CMK (cell line): ENCODE data around the gene COG5.
"Not testable (repeated sequence)": the region's sequence is repeated elsewhere in the genome, so short reads cannot be mapped to it uniquely, and the experiment has no call there.

Experiments used
- DNase-seq: peaks from one replicate; pipeline ENCODE4 v3.0.0-alpha.2; 2010; ENCODE audit warnings: low read depth

Gene COG5

DNA sequence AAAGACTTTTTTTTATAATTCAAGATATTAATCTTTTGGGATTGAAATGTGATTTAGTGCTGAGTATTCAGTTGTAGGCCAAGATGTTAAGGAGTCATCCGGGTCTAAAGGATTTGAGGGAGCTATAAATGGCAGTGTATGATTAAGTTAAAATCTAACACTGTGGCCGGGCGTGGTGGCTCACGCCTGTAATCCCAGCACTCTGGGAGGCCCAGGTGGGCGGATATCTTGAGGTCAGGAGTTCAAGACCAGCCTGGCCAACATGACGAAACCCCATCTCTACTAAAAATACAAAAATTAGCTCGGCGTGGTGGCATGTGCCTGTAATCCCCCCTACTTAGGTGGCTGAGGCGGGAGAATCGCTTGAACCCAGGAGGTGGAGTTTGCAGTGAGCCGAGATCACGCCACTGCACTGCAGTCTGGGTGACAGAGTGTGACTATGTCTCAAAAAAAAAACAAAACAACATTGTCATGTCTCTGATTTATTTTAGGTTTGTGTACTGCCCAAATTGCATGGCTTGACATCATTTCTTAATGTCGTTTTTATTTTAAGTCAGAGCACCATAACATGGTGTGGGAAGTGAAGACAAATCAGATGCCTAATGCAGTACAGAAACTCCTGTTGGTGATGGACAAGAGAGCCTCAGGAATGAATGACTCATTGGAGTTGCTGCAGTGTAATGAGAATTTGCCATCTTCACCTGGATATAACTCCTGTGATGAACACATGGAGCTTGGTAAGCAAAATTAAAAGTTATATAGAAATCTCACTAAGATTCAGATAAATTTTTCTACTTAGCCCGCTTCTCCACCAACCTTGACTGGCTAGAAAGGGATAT, 384.2 kb downstream of the COG5 start:
- DNase-seq, result no peak

DNA sequence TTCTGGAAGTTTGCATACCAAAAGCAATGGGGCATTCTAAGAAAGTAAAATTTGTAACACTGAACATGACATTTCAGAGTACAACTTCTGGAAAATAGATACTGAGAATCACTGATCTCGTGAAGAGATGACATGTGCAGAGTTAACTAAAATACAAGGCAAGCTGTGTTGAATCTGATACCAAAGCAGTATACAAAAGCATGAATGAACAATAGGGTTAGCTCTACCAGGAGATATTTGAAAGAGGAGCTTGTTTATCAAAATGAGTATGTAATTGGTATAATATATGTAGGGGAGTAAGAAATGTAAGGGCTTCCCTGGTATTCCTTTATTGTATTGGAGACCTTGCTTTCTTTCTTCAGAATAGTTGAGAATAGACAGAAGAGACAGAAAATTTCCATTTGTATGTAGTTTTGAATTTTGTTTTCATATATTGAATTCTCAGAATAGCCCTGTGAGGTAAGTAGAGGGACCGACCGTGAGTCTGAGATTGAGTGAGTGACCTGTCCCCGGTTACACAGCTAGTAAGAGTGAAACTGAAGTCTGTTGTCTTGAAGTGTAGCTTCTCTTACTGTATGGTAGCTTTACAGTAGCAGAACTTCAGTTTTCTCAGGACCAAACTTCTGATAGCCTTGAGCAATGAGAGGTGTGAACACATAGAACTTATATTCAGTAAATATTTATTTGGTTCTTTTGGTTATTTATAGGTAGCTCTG, 389.9 kb downstream of the COG5 start:
- no peak for DNase-seq

GRCh38 chr7:107173191-107173590, 390.5 kb downstream of the COG5 start:
- DNase-seq, result no peak

- no peak for DNase-seq
These were observed 391.3 kb downstream of the COG5 start for GRCh38 chr7:107172276-107173032.

- DNase-seq, result no peak
These were observed 392.2 kb downstream of the COG5 start for GRCh38 chr7:107171496-107171895.

- no peak for DNase-seq
These were observed 393.4 kb downstream of the COG5 start for GRCh38 chr7:107170051-107170915.

DNA sequence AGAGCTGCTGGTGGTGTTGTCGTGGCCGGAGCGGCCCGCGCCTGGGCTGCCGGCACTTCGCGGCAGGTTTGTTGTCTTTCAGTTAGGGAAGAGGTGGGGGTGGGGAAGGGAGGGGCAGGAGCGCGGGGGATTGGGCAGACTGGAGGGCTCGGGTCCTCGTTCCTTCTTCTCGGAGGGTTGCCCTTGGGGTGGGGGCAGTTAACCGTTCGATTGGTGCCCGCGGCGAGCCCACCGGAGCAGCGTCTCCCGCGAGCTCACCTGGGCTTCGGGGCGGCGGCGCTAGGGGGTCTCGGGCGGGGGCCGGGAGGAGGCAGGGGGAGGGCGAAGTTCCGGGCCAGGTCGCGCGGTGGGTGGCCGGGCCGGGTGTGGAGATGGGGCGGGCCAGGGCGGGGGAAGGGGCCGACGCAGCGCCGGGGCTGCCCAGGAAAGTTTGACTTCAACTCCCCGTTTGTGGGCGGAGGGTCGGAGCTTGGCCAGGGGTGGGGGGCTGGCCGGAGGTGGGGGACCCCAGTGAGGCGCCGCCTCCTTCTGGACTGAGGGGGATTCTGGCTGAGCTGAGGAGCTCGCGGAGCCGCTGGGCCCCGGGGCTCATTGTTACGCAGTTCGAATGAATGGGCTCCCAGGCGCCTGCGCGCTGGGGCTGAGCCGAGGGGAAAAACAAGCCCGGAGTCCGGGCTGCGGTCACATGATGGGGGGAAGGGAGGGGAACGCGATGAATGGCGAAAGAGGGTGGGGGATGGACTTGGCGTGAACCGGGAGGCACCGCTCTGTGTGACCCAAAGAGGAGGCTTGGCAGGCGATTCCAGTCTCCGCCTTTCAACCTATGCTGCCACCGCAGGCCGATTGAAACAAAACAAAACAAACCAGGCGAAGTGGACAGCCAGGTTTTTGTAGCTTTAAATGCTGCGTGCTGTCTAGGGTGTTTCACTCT, 394.3 kb downstream of the COG5 start:
- peak; percentile 82 for DNase-seq

GRCh38 chr7:107168233-107169119, 395.2 kb downstream of the COG5 start, which contains the start of gene HBP1:
Gene HBP1 (plus strand): TSS chr7:107169003. CDS start chr7:107179894, 10,891 bp downstream.
- DNase-seq, result peak; percentile 97

- DNase-seq, result peak; percentile 8
These were observed 396.1 kb downstream of the COG5 start for GRCh38 chr7:107167483-107168232.

DNA sequence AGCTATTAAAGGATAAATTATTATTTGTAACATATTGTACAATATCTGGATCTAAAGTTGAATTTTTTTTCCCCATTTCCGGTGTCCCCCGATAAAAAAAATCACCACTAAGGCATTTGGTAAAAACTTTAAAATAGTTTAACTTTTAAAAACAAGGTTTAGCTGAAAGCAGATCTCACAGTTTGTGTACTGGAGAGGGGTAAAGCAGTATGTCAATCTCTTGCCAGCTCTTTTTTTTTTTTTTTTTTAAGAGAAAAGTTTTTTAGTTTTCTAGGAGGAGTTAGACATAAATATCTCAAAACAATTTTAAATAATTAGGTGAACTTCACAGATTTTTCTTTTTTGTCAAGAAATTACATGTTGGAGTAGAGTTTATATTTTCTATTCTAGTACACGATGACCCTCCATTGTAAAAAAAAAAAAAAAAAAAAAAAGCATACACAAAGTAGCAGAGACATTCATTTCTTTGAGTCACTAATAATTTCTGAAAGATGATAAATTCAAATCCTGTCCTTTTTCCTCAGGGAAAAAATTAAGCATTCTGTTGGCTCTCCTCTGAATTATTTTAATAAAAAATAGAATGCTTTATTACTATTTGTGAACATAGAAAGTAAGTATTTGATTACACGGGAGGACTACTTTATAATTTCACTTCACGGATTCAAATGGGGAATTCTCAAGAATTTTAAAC, 396.8 kb downstream of the COG5 start:
- no peak for DNase-seq

DNA sequence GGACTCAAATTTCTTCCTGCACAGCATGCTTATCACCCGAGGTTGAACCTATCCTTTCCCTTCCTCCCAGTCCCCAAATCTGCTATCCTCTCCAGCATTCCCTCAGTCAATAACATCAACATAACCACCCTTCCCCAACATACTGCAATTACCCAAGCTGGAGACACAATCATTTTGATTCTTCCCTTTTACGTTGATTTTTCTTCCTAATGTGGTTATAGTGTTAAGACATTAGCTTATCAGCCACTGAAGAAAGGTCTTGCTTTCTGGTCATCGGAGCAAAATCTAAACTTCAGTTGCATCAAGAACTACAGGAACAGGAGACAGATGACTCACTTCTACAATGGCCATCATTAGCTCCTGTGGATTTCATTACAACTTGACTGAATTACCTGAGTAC, 398.4 kb downstream of the COG5 start:
- DNase-seq, result peak; percentile 9

DNA sequence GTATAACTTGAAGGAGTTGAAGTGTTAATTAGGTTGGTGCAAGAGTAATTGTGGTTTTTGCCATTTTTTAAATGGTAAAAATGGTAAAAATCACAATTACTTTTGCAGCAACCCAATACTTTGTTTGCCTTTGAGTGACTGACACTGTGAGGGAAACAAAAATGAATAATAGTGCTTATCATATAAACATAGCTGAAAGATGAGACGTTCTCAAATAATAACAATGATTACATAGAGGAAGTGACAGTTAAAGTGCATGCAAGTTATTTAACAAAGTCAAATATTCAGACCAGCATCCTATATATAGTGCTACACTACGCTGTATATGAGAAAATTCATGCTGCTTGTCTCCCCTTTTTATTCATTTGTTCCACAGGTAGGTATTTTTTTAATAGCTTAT, 399.6 kb downstream of the COG5 start:
- DNase-seq, result no peak

DNA sequence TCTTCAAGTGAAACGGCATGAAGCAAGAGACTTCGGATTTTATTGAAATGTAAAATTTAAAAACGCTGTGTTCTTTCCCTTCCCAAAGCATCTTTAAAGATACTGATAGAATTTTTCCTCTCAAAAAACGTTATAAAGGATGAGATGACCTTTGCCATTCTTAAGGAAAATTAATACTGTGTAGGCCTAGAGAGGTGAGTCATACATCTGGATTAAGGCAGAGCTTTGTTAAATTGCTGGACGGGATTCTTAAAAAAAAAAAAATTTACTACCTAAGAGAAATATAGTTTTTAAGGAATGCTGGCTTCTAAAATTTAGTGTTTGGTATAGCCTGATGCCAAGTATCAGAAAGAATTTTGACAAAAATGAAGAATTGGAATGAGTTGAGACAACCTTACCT, 401.2 kb downstream of the COG5 start:
- no peak for DNase-seq

GRCh38 chr7:107161415-107161814, 402.3 kb downstream of the COG5 start:
- DNase-seq, result no peak

- DNase-seq, result no peak
These were observed 403.3 kb downstream of the COG5 start for GRCh38 chr7:107160389-107160788.

DNA sequence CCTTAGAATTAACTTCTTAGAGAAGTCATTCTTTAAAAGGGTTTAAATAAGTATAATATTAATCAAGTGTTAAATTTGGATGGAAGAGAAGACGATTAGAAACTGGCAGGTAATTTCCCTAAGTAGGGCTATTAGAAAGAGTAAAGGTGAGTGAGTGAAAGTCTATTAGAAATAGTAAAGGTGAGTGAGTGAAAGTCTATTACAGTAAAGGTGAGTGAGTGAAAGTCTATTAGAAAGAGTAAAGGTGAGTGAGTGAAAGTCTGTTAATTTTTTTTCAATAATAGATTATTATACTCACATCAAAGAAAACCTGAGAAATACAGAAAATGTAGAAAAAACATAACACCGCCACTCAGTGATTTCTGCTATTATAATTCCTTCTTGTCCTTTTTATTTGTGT, 405.7 kb downstream of the COG5 start:
- DNase-seq, result no peak

GRCh38 chr7:107157091-107157490, 406.6 kb downstream of the COG5 start:
- DNase-seq, result no peak

DNA sequence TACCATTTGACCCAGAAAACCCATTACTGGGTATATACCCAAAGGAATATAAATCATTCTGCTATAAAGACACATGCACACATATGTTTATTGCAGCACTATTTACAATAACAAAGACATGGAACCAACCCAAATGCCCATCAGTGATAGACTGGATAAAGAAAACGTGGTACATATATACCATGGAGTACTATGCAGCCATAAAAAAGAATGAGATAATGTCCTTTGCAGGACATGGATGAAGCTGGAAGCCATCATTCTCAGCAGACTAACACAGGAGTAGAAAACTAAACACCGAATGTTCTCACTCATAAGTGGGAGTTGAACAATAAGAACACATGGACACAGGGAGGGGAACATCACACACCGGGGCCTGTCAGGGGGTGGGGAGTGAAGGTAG, 408.0 kb downstream of the COG5 start:
- DNase-seq, result not testable (repeated sequence)
